ENCODE data around the gene PACRG. TPM values are rescaled to one million over a fixed set of nuclear protein-coding genes. Genes with fewer than 3 reads are reported as not detected.
"Not testable (repeated sequence)": the region's sequence is repeated elsewhere in the genome, so short reads cannot be mapped to it uniquely, and the experiment has no call there.

Gene PACRG
- not detected in 2 replicates for total RNA-seq (2014; rRNA removed; shearing (Covaris generic))

GRCh38 chr6:162727322-162728182, at the start of gene PACRG, which contains the start of gene PRKN:
PACRG (plus strand) TSS chr6:162727974.
PRKN (minus strand) TSS chr6:162727766.
- Histone ChIP-seq H3K27me3 (peaks cover 4% of the 10 kb centered on the region; the same call in 1 of the 2 replicates), H3K4me3 (peak within 1 kb of the TSS; percentile 89), H3K9me3 (replicated peaks) (no peaks in the 10 kb centered on the region), H3K36me3 (no peaks in the 10 kb centered on the region), H3K4me1 (no peaks in the 10 kb centered on the region), H3K27ac (no peak within 1 kb of the TSS)
- DNase-seq = peak; percentile 99 to 100

- DNase-seq = not testable (repeated sequence)
Observed at GRCh38 chr6:162678896-162679295, 48.9 kb upstream of the PACRG start.

GRCh38 chr6:162679681-162680080, 48.1 kb upstream of the PACRG start:
- DNase-seq = no peak
- no peak overlapping the region for H3K27ac ChIP-seq
- no peaks in the 10 kb centered on the region for H3K27me3 ChIP-seq
- H3K9me3 ChIP-seq (replicated peaks) = no peaks in the 10 kb centered on the region
- H3K4me3 ChIP-seq = no peak overlapping the region
- H3K4me1 ChIP-seq = no peaks in the 10 kb centered on the region
- H3K36me3 ChIP-seq = no peaks in the 10 kb centered on the region

More at GRCh38 chr6:162678896-162679295, 48.9 kb upstream of the PACRG start:
- not testable (repeated sequence) for H3K4me1 ChIP-seq; H3K27me3 ChIP-seq; H3K4me3 ChIP-seq; H3K36me3 ChIP-seq; H3K9me3 ChIP-seq (replicated peaks); H3K27ac ChIP-seq

GRCh38 chr6:162680367-162680766, 47.4 kb upstream of the PACRG start:
- Histone ChIP-seq H3K27ac (no peak overlapping the region), H3K27me3 (no peaks in the 10 kb centered on the region), H3K36me3 (no peaks in the 10 kb centered on the region), H3K4me3 (no peak overlapping the region), H3K4me1 (no peaks in the 10 kb centered on the region), H3K9me3 (replicated peaks) (no peaks in the 10 kb centered on the region)
- DNase-seq = no peak

GRCh38 chr6:162680871-162681270, 46.9 kb upstream of the PACRG start:
- Histone ChIP-seq H3K27ac (no peak overlapping the region), H3K4me3 (no peak overlapping the region), H3K4me1 (no peaks in the 10 kb centered on the region), H3K9me3 (replicated peaks) (no peaks in the 10 kb centered on the region), H3K36me3 (no peaks in the 10 kb centered on the region), H3K27me3 (no peaks in the 10 kb centered on the region)
- DNase-seq = no peak

- no peaks in the 10 kb centered on the region for H3K4me1 ChIP-seq
- DNase-seq = no peak
- H3K36me3 ChIP-seq = no peaks in the 10 kb centered on the region
- no peak overlapping the region for H3K27ac ChIP-seq
- H3K4me3 ChIP-seq = no peak overlapping the region
- H3K27me3 ChIP-seq = no peaks in the 10 kb centered on the region
- no peaks in the 10 kb centered on the region for H3K9me3 ChIP-seq (replicated peaks)
Observed at GRCh38 chr6:162681447-162681846, 46.3 kb upstream of the PACRG start.

- H3K27ac ChIP-seq = no peak overlapping the region
- no peaks in the 10 kb centered on the region for H3K36me3 ChIP-seq
- H3K4me1 ChIP-seq = no peaks in the 10 kb centered on the region
- DNase-seq = no peak
- H3K9me3 ChIP-seq (replicated peaks) = no peaks in the 10 kb centered on the region
- no peak overlapping the region for H3K4me3 ChIP-seq
- no peaks in the 10 kb centered on the region for H3K27me3 ChIP-seq
Observed at GRCh38 chr6:162683135-162683534, 44.6 kb upstream of the PACRG start.

- DNase-seq = no peak
- Histone ChIP-seq H3K9me3 (replicated peaks) (no peaks in the 10 kb centered on the region), H3K4me3 (no peak overlapping the region), H3K27me3 (no peaks in the 10 kb centered on the region), H3K4me1 (no peaks in the 10 kb centered on the region), H3K27ac (no peak overlapping the region), H3K36me3 (no peaks in the 10 kb centered on the region)
Observed at GRCh38 chr6:162684052-162684451, 43.7 kb upstream of the PACRG start.

GRCh38 chr6:162684961-162685360, 42.8 kb upstream of the PACRG start:
- H3K27me3 ChIP-seq = no peaks in the 10 kb centered on the region
- H3K36me3 ChIP-seq = no peaks in the 10 kb centered on the region
- no peaks in the 10 kb centered on the region for H3K9me3 ChIP-seq (replicated peaks)
- no peak for DNase-seq
- H3K27ac ChIP-seq = no peak overlapping the region
- no peaks in the 10 kb centered on the region for H3K4me1 ChIP-seq
- H3K4me3 ChIP-seq = no peak overlapping the region

- Histone ChIP-seq H3K4me1 (no peaks in the 10 kb centered on the region), H3K9me3 (replicated peaks) (no peaks in the 10 kb centered on the region), H3K27me3 (no peaks in the 10 kb centered on the region), H3K27ac (no peak overlapping the region), H3K36me3 (no peaks in the 10 kb centered on the region), H3K4me3 (no peak overlapping the region)
- DNase-seq = no peak
Observed at GRCh38 chr6:162685586-162685985, 42.2 kb upstream of the PACRG start.

- no peaks in the 10 kb centered on the region for H3K36me3 ChIP-seq
- no peaks in the 10 kb centered on the region for H3K27me3 ChIP-seq
- H3K4me3 ChIP-seq = no peak overlapping the region
- no peaks in the 10 kb centered on the region for H3K9me3 ChIP-seq (replicated peaks)
- DNase-seq = no peak
- no peaks in the 10 kb centered on the region for H3K4me1 ChIP-seq
- H3K27ac ChIP-seq = no peak overlapping the region
Observed at GRCh38 chr6:162688751-162689345, 38.9 kb upstream of the PACRG start.

- Histone ChIP-seq H3K4me3 (no peak overlapping the region), H3K9me3 (replicated peaks) (no peaks in the 10 kb centered on the region), H3K36me3 (no peaks in the 10 kb centered on the region), H3K27ac (no peak overlapping the region), H3K27me3 (no peaks in the 10 kb centered on the region), H3K4me1 (no peaks in the 10 kb centered on the region)
- DNase-seq = no peak
Observed at GRCh38 chr6:162690158-162690557, 37.6 kb upstream of the PACRG start.

GRCh38 chr6:162697872-162698403, 29.8 kb upstream of the PACRG start:
- no peaks in the 10 kb centered on the region for H3K27me3 ChIP-seq

GRCh38 chr6:162698440-162698839, 29.3 kb upstream of the PACRG start:
- Histone ChIP-seq H3K27me3 (no peaks in the 10 kb centered on the region), H3K27ac (no peak overlapping the region), H3K9me3 (replicated peaks) (no peaks in the 10 kb centered on the region), H3K4me3 (no peak overlapping the region), H3K36me3 (no peaks in the 10 kb centered on the region), H3K4me1 (no peaks in the 10 kb centered on the region)
- no peak for DNase-seq

More at GRCh38 chr6:162697872-162698403, 29.8 kb upstream of the PACRG start:
- H3K36me3 ChIP-seq = no peaks in the 10 kb centered on the region
- DNase-seq = no peak
- no peak overlapping the region for H3K27ac ChIP-seq
- H3K4me3 ChIP-seq = no peak overlapping the region
- H3K9me3 ChIP-seq (replicated peaks) = no peaks in the 10 kb centered on the region
- no peaks in the 10 kb centered on the region for H3K4me1 ChIP-seq

- Histone ChIP-seq H3K36me3 (no peaks in the 10 kb centered on the region), H3K4me3 (no peak overlapping the region), H3K27ac (no peak overlapping the region), H3K4me1 (no peaks in the 10 kb centered on the region), H3K27me3 (no peaks in the 10 kb centered on the region), H3K9me3 (replicated peaks) (no peaks in the 10 kb centered on the region)
- no peak for DNase-seq
Observed at GRCh38 chr6:162699961-162700360, 27.8 kb upstream of the PACRG start.
